B cell (primary cell): Measurements from ENCODE around the gene ITPR1. TPM values are rescaled to one million over a fixed set of nuclear protein-coding genes. Genes with fewer than 3 reads are reported as not detected.

Experiments
- ATAC-seq: fragments of 200-7000 bp; cut with Tn5 transposase; one replicate; pipeline ENCODE4 v1.10.0; 2021; ENCODE audit warnings: low read depth, mild to moderate bottlenecking, moderate number of reproducible peaks, moderate library complexity
- CTCF ChIA-PET: fragments of 350-600 bp; sonication (Branson Sonifier 250); formaldehyde crosslinking; loops from one replicate; lab custom pipeline; 2021; ENCODE audit warnings: antibody characterized with exemption, inconsistent platforms; lab: Charles Lee
- POLR2A ChIA-PET: fragments of 350-600 bp; sonication (Branson Sonifier 250); formaldehyde crosslinking; loops from one replicate; lab custom pipeline; 2021; ENCODE audit warnings: antibody characterized with exemption; lab: Charles Lee
- DNase-seq: peaks from one replicate; pipeline ENCODE4 v3.0.0; 2013
- H2AFZ ChIP-seq: 2 replicates; pipeline ENCODE4 v1.6.1; 2012; ENCODE audit warnings: mild to moderate bottlenecking, low read depth, low read length; ENCODE audit not compliant: insufficient read depth, poor library complexity, severe bottlenecking
- H3K27ac ChIP-seq, 2 donors: 1 replicate in 1 of 2; 2 replicates in 1 of 2; pipeline ENCODE4 v1.5.1; 2012 to 2013; ENCODE audit warnings: low read length in 2 of 2, mild to moderate bottlenecking in 2 of 2, moderate library complexity in 1 of 2
- H3K27me3 ChIP-seq, 4 experiments: fragments of 200-600 bp in 1 of 4; sonication (generic) in 1 of 4; replicated peaks in 1 of 4; 1 replicate in 2 of 4; 2 replicates in 2 of 4; pipeline versions ENCODE4 v1.6.1 to v1.7.0; 2013 to 2016; ENCODE audit warnings: low read length in 3 of 4, mild to moderate bottlenecking in 2 of 4, mixed read lengths in 1 of 4, moderate library complexity in 1 of 4; ENCODE audit not compliant: insufficient read depth in 4 of 4, control insufficient read depth in 3 of 4; ENCODE audit errors: control extremely low read depth in 1 of 4
- H3K36me3 ChIP-seq, 2 experiments: replicated peaks in 1 of 2; 1 replicate in 1 of 2; 2 replicates in 1 of 2; pipeline versions ENCODE4 v1.6.1 to v1.7.1; 2013; ENCODE audit warnings: low read length in 1 of 2; ENCODE audit not compliant: insufficient read depth in 2 of 2, control insufficient read depth in 1 of 2; ENCODE audit errors: control extremely low read depth in 1 of 2, extremely low read depth in 1 of 2
- H3K4me1 ChIP-seq, 2 donors: fragments of 200-600 bp in 1 of 2; sonication (generic) in 1 of 2; 1 replicate in 1 of 2; 2 replicates in 1 of 2; pipeline versions ENCODE4 v1.5.1 to v1.6.1; 2013 to 2017; ENCODE audit warnings: low read length in 2 of 2; ENCODE audit not compliant: control insufficient read depth in 2 of 2, insufficient read depth in 2 of 2
- H3K4me2 ChIP-seq: replicated peaks from 2 replicates; pipeline ENCODE3; 2012; ENCODE audit warnings: mild to moderate bottlenecking, low read depth, low read length; ENCODE audit not compliant: poor library complexity, severe bottlenecking
- H3K4me3 ChIP-seq, 5 experiments: fragments of 200-600 bp in 1 of 5; sonication (generic) in 1 of 5; 1 replicate in 3 of 5; 2 replicates in 2 of 5; pipeline versions ENCODE4 v1.5.1 to v1.7.0; 2011 to 2016; ENCODE audit warnings: low read length in 4 of 5, mild to moderate bottlenecking in 4 of 5, low read depth in 2 of 5, control low read depth in 1 of 5, moderate library complexity in 1 of 5; ENCODE audit not compliant: insufficient read depth in 1 of 5; ENCODE audit errors: control extremely low read depth in 1 of 5, extremely low read depth in 1 of 5
- H3K79me2 ChIP-seq: fragments of 200-600 bp; sonication (generic); one replicate; pipeline ENCODE4 v1.6.0; 2016; ENCODE audit warnings: low read length; ENCODE audit not compliant: control insufficient read depth, insufficient read depth
- H3K9ac ChIP-seq: fragments of 200-600 bp; sonication (generic); 2 replicates; pipeline ENCODE4 v1.6.1; 2017; ENCODE audit warnings: mild to moderate bottlenecking, low read length, moderate library complexity
- H3K9me3 ChIP-seq, 3 donors: one replicate each; pipeline versions ENCODE4 v1.6.1 to v1.7.1; 2013; ENCODE audit warnings: low read length in 2 of 3; ENCODE audit not compliant: control insufficient read depth in 2 of 3, insufficient read depth in 1 of 3; ENCODE audit errors: control extremely low read depth in 1 of 3
- H4K20me1 ChIP-seq: 2 replicates; pipeline ENCODE4 v1.6.0; 2012; ENCODE audit warnings: mild to moderate bottlenecking, low read length; ENCODE audit not compliant: insufficient read depth, control insufficient read depth, poor library complexity, severe bottlenecking
- H3K27ac Mint-ChIP-seq: one replicate; pipeline ENCODE4 v1.8.0; 2021; ENCODE audit warnings: mixed read lengths
- H3K27me3 Mint-ChIP-seq: one replicate; pipeline ENCODE4 v1.8.0; 2021; ENCODE audit warnings: mixed read lengths
- H3K4me1 Mint-ChIP-seq: one replicate; pipeline ENCODE4 v1.8.0; 2021; ENCODE audit warnings: mixed read lengths
- H3K4me3 Mint-ChIP-seq: one replicate; pipeline ENCODE4 v1.8.0; 2021; ENCODE audit warnings: mixed read lengths
- H3K9me3 Mint-ChIP-seq: one replicate; pipeline ENCODE4 v1.8.0; 2022; ENCODE audit warnings: mixed read lengths; ENCODE audit not compliant: insufficient read depth
- EZH2 ChIP-seq: IDR thresholded peaks from 2 replicates; pipeline ENCODE4 v1.6.1; 2012; ENCODE audit warnings: borderline replicate concordance, low read depth, mild to moderate bottlenecking, moderate library complexity, low read length; ENCODE audit not compliant: insufficient read depth, poor library complexity, severe bottlenecking
- WGBS: methylation state at CpG from one replicate; pipeline ENCODE4 v1.1.5; 2013; ENCODE audit warnings: missing lambda C conversion rate; ENCODE audit not compliant: insufficient coverage; 5-methylcytosine and 5-hydroxymethylcytosine counted together
- intact Hi-C: fragments of 100-400 bp; cut with micrococcal nuclease; formaldehyde crosslinking; loops from one replicate; pipeline ENCODE4 v1.10.0; 2022
- polyA plus RNA-seq: library from polyadenylated mRNA; depleted of rRNA; stranded (reverse); fragments of >200 nt; gene quantifications from 2 replicates; pipeline ENCODE4 v1.2.3, GENCODE V29; 2012
- total RNA-seq, 2 donors: library from RNA; stranded (reverse); fragments of 120-200 nt in 1 of 2; gene quantifications; 1 replicate in 1 of 2; 2 replicates in 1 of 2; pipeline versions ENCODE4 v1.2.3 to v1.2.4, GENCODE V29; 2013 to 2022
- TF ChIP-seq, protein P1 (sequence below): fragments of 200-600 bp; IDR thresholded peaks from one replicate; pipeline ENCODE4 v1.8.0; 2022; ENCODE audit warnings: antibody characterized with exemption, mild to moderate bottlenecking

Gene ITPR1
- total and polyA plus RNA-seq, 2 donors (not counting 1 experiment from before 2014, with no cell fraction given), result 64.0 to 332 TPM

DNA sequence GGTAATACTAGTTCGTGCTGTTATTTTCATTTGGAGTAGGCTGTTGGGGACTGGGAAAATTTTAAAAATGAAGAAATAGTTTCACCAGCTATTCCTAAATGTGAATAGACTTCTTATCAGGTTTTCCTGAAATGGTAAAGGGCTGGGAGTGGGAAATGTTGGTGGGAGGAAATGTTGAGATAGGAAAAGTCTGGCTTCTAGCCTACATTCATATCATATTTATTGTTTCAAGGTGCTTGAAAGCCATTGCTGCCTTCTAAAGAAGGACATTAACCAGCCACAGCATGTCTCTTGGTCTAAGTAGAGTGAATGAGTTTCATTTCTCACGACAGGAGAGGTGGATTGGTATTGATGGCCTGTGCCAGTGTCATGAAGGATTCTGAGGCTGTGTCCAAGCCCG lies 288.9 kb downstream of the ITPR1 start:
- intact Hi-C loops, result no loop called here
- no peaks in the 10 kb centered on the region for H3K9me3 ChIP-seq
- Mint-ChIP-seq H3K27me3 (no peaks in the 10 kb centered on the region), H3K4me3 (no peak overlapping the region), H3K9me3 (no peaks in the 10 kb centered on the region), H3K4me1 (no peaks in the 10 kb centered on the region), H3K27ac (no peak overlapping the region)
- H3K27ac ChIP-seq, result no peak overlapping the region
- peaks cover 16% of the 10 kb centered on the region for H4K20me1 ChIP-seq
- DNase-seq (no peak), ATAC-seq (no peak)
- no peak for TF ChIP-seq EZH2
- TF ChIP-seq, protein P1, sequence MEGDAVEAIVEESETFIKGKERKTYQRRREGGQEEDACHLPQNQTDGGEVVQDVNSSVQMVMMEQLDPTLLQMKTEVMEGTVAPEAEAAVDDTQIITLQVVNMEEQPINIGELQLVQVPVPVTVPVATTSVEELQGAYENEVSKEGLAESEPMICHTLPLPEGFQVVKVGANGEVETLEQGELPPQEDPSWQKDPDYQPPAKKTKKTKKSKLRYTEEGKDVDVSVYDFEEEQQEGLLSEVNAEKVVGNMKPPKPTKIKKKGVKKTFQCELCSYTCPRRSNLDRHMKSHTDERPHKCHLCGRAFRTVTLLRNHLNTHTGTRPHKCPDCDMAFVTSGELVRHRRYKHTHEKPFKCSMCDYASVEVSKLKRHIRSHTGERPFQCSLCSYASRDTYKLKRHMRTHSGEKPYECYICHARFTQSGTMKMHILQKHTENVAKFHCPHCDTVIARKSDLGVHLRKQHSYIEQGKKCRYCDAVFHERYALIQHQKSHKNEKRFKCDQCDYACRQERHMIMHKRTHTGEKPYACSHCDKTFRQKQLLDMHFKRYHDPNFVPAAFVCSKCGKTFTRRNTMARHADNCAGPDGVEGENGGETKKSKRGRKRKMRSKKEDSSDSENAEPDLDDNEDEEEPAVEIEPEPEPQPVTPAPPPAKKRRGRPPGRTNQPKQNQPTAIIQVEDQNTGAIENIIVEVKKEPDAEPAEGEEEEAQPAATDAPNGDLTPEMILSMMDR, result no peak
- ChIA-PET POLR2A (no interaction called here), CTCF (no interaction called here)
- no peak overlapping the region for H3K4me3 ChIP-seq
- H3K27me3 ChIP-seq, result no peaks in the 10 kb centered on the region
- H3K9ac ChIP-seq, result no peak overlapping the region
- 100% methylated on average over 2 of the region's 3 CpGs for WGBS
- peaks cover 7% of the 10 kb centered on the region for H3K79me2 ChIP-seq
- H2AFZ ChIP-seq, result no peak overlapping the region
- no peak overlapping the region for H3K4me2 ChIP-seq
- H3K4me1 ChIP-seq, result no peaks in the 10 kb centered on the region
- peaks cover 9 to 92% of the 10 kb centered on the region in 2 experiments for H3K36me3 ChIP-seq

DNA sequence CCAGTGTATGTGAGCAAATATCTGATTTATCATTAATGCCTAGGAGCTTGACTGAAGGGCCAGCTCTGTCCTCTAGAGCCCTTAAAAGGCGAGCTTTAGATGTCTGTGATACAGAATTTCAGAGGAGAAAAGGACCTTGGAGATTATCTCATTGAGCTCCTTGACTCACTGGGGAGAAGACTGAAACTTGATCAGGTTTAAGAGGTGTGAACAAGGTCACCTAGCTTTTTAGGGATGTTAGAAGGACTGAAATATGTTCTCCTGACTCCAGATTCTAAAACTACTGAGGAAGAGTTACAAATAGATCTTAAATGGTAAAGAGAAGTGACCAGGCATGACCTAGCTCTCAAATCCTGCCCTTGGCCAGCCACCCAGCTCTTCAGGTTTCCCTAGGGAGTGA lies 292.4 kb downstream of the ITPR1 start:
- ChIA-PET POLR2A (no interaction called here), CTCF (interaction anchor here (1.8 kb wide), 1 partner anchor 269 kb away, joined by 5 read pairs; no protein-coding TSS in a partner anchor)
- no peak overlapping the region for H3K27ac ChIP-seq

More for the DNA sequence above, 292.4 kb downstream of the ITPR1 start:
- Mint-ChIP-seq H3K9me3 (no peaks in the 10 kb centered on the region), H3K4me1 (no peaks in the 10 kb centered on the region), H3K27me3 (no peaks in the 10 kb centered on the region), H3K27ac (no peak overlapping the region), H3K4me3 (no peak overlapping the region)
- no peak overlapping the region for H3K4me3 ChIP-seq
- H3K4me2 ChIP-seq, result no peak overlapping the region
- 100% methylated on average over 1 of the region's 1 CpG for WGBS
- intact Hi-C loops, result no loop called here
- H3K36me3 ChIP-seq, result peaks cover 10 to 86% of the 10 kb centered on the region in 2 experiments
- no peaks in the 10 kb centered on the region for H3K9me3 ChIP-seq
- H3K4me1 ChIP-seq, result no peaks in the 10 kb centered on the region
- TF ChIP-seq, protein P1, result no peak
- no peak for TF ChIP-seq EZH2
- H3K27me3 ChIP-seq, result no peaks in the 10 kb centered on the region
- H3K79me2 ChIP-seq, result peaks cover 1% of the 10 kb centered on the region
- no peak overlapping the region for H2AFZ ChIP-seq
- no peak for DNase-seq
- ATAC-seq, result no peak
- H3K9ac ChIP-seq, result no peak overlapping the region
- peaks cover 10% of the 10 kb centered on the region for H4K20me1 ChIP-seq
